Measurements from ENCODE around the gene INPP5J.

The INPP5J gene

DNA sequence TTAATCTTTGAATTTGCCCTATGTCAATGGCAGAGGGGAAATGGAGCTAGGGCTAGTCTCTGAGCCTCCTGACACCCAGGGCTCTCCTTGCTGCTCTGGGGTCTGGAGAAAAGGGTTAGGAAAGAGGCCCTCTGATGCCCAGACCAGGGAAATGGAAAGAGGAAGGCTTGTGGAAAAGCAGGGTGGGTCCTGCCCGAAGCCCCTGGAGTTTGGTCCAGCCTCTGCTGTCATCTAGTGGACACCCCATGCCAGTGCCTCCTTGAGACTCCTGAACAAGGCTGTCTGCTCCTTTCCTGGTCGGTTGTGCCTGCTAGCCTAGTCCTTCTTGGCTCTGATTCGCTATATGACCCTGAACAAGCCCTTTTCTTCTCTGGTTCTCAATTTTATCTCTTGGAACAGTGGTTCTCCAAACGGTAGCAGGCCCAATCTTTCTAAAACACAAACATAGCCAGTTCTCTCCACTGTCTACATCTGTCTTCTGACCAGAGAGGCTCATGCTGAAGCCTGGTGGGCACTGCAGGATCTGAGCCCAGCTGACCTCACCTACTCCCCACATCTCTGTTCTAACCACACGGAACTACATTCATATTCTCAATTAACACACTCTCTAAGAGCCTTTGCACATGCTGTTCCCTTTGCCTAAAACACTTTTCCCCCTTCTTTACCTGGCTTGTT, 26.3 kb downstream of the INPP5J start:
- Histone ChIP-seq H3K27ac (no peak overlapping the region), H3K27me3 (no peaks in the 10 kb centered on the region), H3K4me3 (ENCODE audit: low read depth in 1 of 2, low read length in 1 of 2) (no peak overlapping the region), H3K4me1 (ENCODE audit: control insufficient read depth in 1 of 2, insufficient read depth in 1 of 2, low read depth in 1 of 2, low read length in 1 of 2) (no peaks in the 10 kb centered on the region), H3K36me3 (no peaks in the 10 kb centered on the region), H3K9me3 (no peaks in the 10 kb centered on the region)
- TF ChIP-seq, protein P1, sequence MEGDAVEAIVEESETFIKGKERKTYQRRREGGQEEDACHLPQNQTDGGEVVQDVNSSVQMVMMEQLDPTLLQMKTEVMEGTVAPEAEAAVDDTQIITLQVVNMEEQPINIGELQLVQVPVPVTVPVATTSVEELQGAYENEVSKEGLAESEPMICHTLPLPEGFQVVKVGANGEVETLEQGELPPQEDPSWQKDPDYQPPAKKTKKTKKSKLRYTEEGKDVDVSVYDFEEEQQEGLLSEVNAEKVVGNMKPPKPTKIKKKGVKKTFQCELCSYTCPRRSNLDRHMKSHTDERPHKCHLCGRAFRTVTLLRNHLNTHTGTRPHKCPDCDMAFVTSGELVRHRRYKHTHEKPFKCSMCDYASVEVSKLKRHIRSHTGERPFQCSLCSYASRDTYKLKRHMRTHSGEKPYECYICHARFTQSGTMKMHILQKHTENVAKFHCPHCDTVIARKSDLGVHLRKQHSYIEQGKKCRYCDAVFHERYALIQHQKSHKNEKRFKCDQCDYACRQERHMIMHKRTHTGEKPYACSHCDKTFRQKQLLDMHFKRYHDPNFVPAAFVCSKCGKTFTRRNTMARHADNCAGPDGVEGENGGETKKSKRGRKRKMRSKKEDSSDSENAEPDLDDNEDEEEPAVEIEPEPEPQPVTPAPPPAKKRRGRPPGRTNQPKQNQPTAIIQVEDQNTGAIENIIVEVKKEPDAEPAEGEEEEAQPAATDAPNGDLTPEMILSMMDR (IDR thresholded peaks at IDR 0.05) = peak; percentile 14

DNA sequence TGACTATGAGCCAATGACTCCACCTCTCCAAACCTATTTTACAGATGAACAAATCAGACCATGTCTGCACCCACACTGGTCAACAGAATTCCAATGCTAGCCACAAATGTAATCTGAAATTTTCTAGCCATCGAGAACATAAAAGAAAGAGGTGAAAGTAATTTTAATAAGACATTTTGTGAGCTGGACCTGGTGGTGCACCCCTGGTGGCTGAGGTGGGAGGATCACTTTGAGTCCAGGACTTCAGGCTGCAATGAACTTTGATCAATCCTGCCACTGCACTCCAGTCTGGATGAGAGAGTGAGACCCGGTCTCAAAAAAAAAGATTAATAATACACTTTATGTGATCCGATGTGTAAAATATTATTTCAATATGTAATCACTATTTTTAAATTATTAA, 27.8 kb downstream of the INPP5J start:
- Histone ChIP-seq H3K4me3 (ENCODE audit: low read depth in 1 of 2, low read length in 1 of 2) (no peak overlapping the region), H3K36me3 (no peaks in the 10 kb centered on the region), H3K4me1 (ENCODE audit: control insufficient read depth in 1 of 2, insufficient read depth in 1 of 2, low read depth in 1 of 2, low read length in 1 of 2) (no peaks in the 10 kb centered on the region), H3K27me3 (no peaks in the 10 kb centered on the region), H3K27ac (no peak overlapping the region), H3K9me3 (no peaks in the 10 kb centered on the region)
- TF ChIP-seq, protein P1 (IDR thresholded peaks at IDR 0.05) = no peak

DNA sequence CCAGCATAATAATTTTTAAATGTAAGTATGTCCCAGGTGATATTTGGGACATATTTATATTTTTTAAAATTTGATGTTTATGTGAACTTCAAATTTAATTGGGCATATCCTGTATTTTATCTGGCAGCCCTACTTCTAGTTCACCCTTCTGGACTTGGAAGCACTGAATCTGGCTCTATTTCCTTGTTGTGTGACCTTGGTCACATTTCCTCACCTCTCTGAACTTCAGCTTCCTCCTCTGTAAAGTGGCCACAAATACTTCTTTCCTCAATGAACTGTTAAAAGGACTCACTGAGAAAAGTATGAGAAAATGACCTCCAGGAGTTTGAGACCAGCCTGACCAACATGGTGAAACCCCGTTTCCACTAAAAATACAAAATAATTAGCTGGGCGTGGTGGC, 29.1 kb downstream of the INPP5J start:
- no peaks in the 10 kb centered on the region for H3K4me1 ChIP-seq (ENCODE audit: control insufficient read depth in 1 of 2, insufficient read depth in 1 of 2, low read depth in 1 of 2, low read length in 1 of 2)
- no peaks in the 10 kb centered on the region for H3K9me3 ChIP-seq
- TF ChIP-seq, protein P1 (IDR thresholded peaks at IDR 0.05) = no peak
- H3K4me3 ChIP-seq (ENCODE audit: low read depth in 1 of 2, low read length in 1 of 2) = no peak overlapping the region
- no peak overlapping the region for H3K27ac ChIP-seq
- H3K27me3 ChIP-seq = no peaks in the 10 kb centered on the region
- no peaks in the 10 kb centered on the region for H3K36me3 ChIP-seq

DNA sequence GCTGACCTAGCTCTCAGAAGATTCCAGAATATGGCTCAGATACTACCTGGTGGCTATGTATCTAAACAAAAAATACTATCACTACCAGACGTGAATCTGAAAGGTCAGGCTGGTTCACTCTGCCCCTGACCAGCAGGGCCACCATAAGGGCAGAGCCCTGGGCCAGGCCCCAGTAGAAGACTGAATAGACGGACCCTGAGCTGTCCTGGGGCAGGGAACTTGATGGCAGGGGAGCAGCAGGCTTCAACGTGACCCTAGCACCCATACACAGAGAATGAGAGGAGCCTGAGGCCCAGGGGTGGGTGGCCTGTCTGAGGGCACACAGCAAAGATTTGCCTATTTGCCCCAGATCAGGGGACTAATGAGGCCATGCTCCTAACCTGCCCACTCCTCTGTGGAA, 30.6 kb downstream of the INPP5J start:
- TF ChIP-seq, protein P1 (IDR thresholded peaks at IDR 0.05) = no peak
- Histone ChIP-seq H3K9me3 (no peaks in the 10 kb centered on the region), H3K4me3 (ENCODE audit: low read depth in 1 of 2, low read length in 1 of 2) (no peak overlapping the region), H3K27ac (no peak overlapping the region), H3K4me1 (ENCODE audit: control insufficient read depth in 1 of 2, insufficient read depth in 1 of 2, low read depth in 1 of 2, low read length in 1 of 2) (peaks cover 0 to 5% of the 10 kb centered on the region in 2 experiments), H3K27me3 (peaks cover 6% of the 10 kb centered on the region), H3K36me3 (no peaks in the 10 kb centered on the region)

DNA sequence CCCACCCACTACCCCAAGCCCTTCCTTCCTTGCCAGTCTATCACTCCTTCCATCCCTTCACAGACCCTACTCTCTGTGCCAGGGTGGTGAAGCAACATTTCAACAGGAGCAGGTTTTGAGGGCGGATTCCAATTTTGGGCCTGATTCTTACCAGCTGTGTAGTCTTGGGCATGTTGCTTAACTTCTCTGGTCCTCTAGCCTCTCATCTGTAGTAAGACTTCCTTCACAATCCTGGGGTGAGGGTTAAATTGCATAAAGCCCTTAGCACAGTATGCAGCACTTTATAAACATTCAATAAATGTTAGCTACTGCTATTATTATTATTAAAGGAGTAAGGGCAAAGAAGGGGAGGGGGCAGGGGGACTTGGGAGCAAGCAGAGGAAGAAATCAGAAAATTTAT, 32.2 kb downstream of the INPP5J start:
- Histone ChIP-seq H3K4me3 (ENCODE audit: low read depth in 1 of 2, low read length in 1 of 2) (no peak overlapping the region), H3K4me1 (ENCODE audit: control insufficient read depth in 1 of 2, insufficient read depth in 1 of 2, low read depth in 1 of 2, low read length in 1 of 2) (peaks cover 3 to 11% of the 10 kb centered on the region in 2 experiments), H3K27ac (no peak overlapping the region), H3K27me3 (peaks cover 13% of the 10 kb centered on the region), H3K36me3 (no peaks in the 10 kb centered on the region), H3K9me3 (no peaks in the 10 kb centered on the region)
- TF ChIP-seq, protein P1 (IDR thresholded peaks at IDR 0.05) = no peak

Data from neutrophil (primary cell).